MM.1S (cell line): ENCODE measurements around the gene OPRD1.

Experiments used
- EZH2 ChIP-seq: fragments of 300-600 bp; sonication (generic); optimal IDR thresholded peaks from 2 replicates; pipeline ENCODE3; 2017; ENCODE audit warnings: low read depth, mild to moderate bottlenecking, antibody characterized with exemption, low read length, mixed read lengths
- EZH2phosphoT487 ChIP-seq: fragments of 300-600 bp; sonication (generic); IDR thresholded peaks from 2 replicates; pipeline ENCODE4 v1.6.1; 2018; ENCODE audit warnings: antibody characterized with exemption, low read length
- TF ChIP-seq, protein P1 (sequence below): fragments of 300-600 bp; sonication (generic); IDR thresholded peaks from 2 replicates; pipeline ENCODE4 v1.5.1; 2016; ENCODE audit warnings: antibody characterized with exemption, low read length, mixed read lengths

GRCh38 chr1:28822799-28823198 lies 10.8 kb downstream of the OPRD1 start:
- TF ChIP-seq, protein P1, sequence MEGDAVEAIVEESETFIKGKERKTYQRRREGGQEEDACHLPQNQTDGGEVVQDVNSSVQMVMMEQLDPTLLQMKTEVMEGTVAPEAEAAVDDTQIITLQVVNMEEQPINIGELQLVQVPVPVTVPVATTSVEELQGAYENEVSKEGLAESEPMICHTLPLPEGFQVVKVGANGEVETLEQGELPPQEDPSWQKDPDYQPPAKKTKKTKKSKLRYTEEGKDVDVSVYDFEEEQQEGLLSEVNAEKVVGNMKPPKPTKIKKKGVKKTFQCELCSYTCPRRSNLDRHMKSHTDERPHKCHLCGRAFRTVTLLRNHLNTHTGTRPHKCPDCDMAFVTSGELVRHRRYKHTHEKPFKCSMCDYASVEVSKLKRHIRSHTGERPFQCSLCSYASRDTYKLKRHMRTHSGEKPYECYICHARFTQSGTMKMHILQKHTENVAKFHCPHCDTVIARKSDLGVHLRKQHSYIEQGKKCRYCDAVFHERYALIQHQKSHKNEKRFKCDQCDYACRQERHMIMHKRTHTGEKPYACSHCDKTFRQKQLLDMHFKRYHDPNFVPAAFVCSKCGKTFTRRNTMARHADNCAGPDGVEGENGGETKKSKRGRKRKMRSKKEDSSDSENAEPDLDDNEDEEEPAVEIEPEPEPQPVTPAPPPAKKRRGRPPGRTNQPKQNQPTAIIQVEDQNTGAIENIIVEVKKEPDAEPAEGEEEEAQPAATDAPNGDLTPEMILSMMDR = no peak
- TF ChIP-seq EZH2 = no peak
- TF ChIP-seq EZH2phosphoT487 = no peak
